Measurements from ENCODE around the gene LNX1. TPM values are rescaled to one million over a fixed set of nuclear protein-coding genes. Genes with fewer than 3 reads are reported as not detected.

The LNX1 gene
- total RNA-seq, 1 donor from 2014 or later, result not detected

- DNase-seq (no peak), ATAC-seq (ENCODE audit: low read depth) (no peak)
- Mint-ChIP-seq H3K9me3 (no peaks in the 10 kb centered on the region), H3K4me3 (no peak overlapping the region), H3K27me3 (no peaks in the 10 kb centered on the region), H3K27ac (no peak overlapping the region), H3K4me1 (no peaks in the 10 kb centered on the region), H3K36me3 (ENCODE audit: low read depth) (peaks cover 77% of the 10 kb centered on the region)
- ChIA-PET CTCF (no interaction called here), POLR2A (no interaction called here)
- intact Hi-C loops (cut with micrococcal nuclease), result loop anchor here (5.0 kb wide), 1 partner anchor 349 kb away; no protein-coding TSS in a partner anchor
- no peak for TF ChIP-seq CTCF (IDR thresholded peaks at IDR 0.05)
These were observed 137.9 kb downstream of the LNX1 start for GRCh38 chr4:53453385-53453784.

GRCh38 chr4:53450773-53451172 is 140.5 kb downstream of the LNX1 start:
- no peaks in the 10 kb centered on the region for H3K27me3 Mint-ChIP-seq
- no peak overlapping the region for H3K4me3 Mint-ChIP-seq
- ChIA-PET POLR2A (no interaction called here), CTCF (interaction anchor here (0.6 kb wide), 1 partner anchor 15 kb away, joined by 3 read pairs; no protein-coding TSS in a partner anchor)
- DNase-seq (no peak), ATAC-seq (ENCODE audit: low read depth) (no peak)
- H3K9me3 Mint-ChIP-seq, result no peaks in the 10 kb centered on the region
- peaks cover 83% of the 10 kb centered on the region for H3K36me3 Mint-ChIP-seq (ENCODE audit: low read depth)
- no peak overlapping the region for H3K27ac Mint-ChIP-seq
- intact Hi-C loops (cut with micrococcal nuclease), result loop anchor here (5.0 kb wide), 1 partner anchor 352 kb away; no protein-coding TSS in a partner anchor
- H3K4me1 Mint-ChIP-seq, result no peaks in the 10 kb centered on the region
- no peak for TF ChIP-seq CTCF (IDR thresholded peaks at IDR 0.05)

GRCh38 chr4:53444954-53445353 is 146.3 kb downstream of the LNX1 start:
- H3K4me3 Mint-ChIP-seq, result no peak overlapping the region
- no peak for TF ChIP-seq CTCF (IDR thresholded peaks at IDR 0.05)
- no peaks in the 10 kb centered on the region for H3K27me3 Mint-ChIP-seq
- DNase-seq, result no peak
- ChIA-PET POLR2A (no interaction called here), CTCF (no interaction called here)
- no peak overlapping the region for H3K27ac Mint-ChIP-seq
- intact Hi-C loops (cut with micrococcal nuclease), result no loop called here
- peaks cover 79% of the 10 kb centered on the region for H3K36me3 Mint-ChIP-seq (ENCODE audit: low read depth)
- H3K4me1 Mint-ChIP-seq, result no peaks in the 10 kb centered on the region
- ATAC-seq (ENCODE audit: low read depth), result no peak
- no peaks in the 10 kb centered on the region for H3K9me3 Mint-ChIP-seq

GRCh38 chr4:53441564-53441963 is 149.7 kb downstream of the LNX1 start:
- H3K36me3 Mint-ChIP-seq (ENCODE audit: low read depth), result peaks cover 75% of the 10 kb centered on the region
- H3K4me3 Mint-ChIP-seq, result no peak overlapping the region
- DNase-seq (no peak), ATAC-seq (ENCODE audit: low read depth) (no peak)
- H3K27me3 Mint-ChIP-seq, result no peaks in the 10 kb centered on the region
- H3K9me3 Mint-ChIP-seq, result no peaks in the 10 kb centered on the region
- ChIA-PET CTCF (no interaction called here), POLR2A (no interaction called here)
- intact Hi-C loops (cut with micrococcal nuclease), result no loop called here
- no peaks in the 10 kb centered on the region for H3K4me1 Mint-ChIP-seq
- no peak for TF ChIP-seq CTCF (IDR thresholded peaks at IDR 0.05)
- H3K27ac Mint-ChIP-seq, result no peak overlapping the region

- ChIA-PET CTCF (no interaction called here), POLR2A (no interaction called here)
- intact Hi-C loops (cut with micrococcal nuclease), result loop anchor here (10.0 kb wide), 1 partner anchor 241 kb away; no protein-coding TSS in a partner anchor
- Mint-ChIP-seq H3K36me3 (ENCODE audit: low read depth) (peaks cover 61% of the 10 kb centered on the region), H3K27me3 (no peaks in the 10 kb centered on the region), H3K4me1 (no peaks in the 10 kb centered on the region), H3K9me3 (no peaks in the 10 kb centered on the region), H3K4me3 (no peak overlapping the region), H3K27ac (no peak overlapping the region)
- no peak for DNase-seq
- no peak for TF ChIP-seq CTCF (IDR thresholded peaks at IDR 0.05)
- ATAC-seq (ENCODE audit: low read depth), result no peak
These were observed 155.0 kb downstream of the LNX1 start for GRCh38 chr4:53436251-53436650.
